HepG2 (cell line): ENCODE data around the gene GP9. TPM values are rescaled to one million over a fixed set of nuclear protein-coding genes. Genes with fewer than 3 reads are reported as not detected.

ENCODE experiments used
- polyA plus RNA-seq, 8 experiments: library from polyadenylated mRNA; depleted of rRNA in 3 of 8; stranded (reverse) in 7 of 8; unstranded in 1 of 8; fragments of >200 nt; fragmentation: Illumina TruSeq in 4 of 8; extraction: Trizol in 4 of 8; gene quantifications; 2 replicates each; pipeline versions ENCODE4 v1.2.1 to v1.2.3, GENCODE V29; 2011 to 2016; ENCODE audit warnings: low read depth in 4 of 8, missing spikeins in 1 of 8, mixed read lengths in 1 of 8; ENCODE audit not compliant: insufficient read depth in 1 of 8
- total RNA-seq, 5 experiments: library from RNA; depleted of rRNA; stranded (reverse); fragments of >200 nt; fragmentation: Illumina TruSeq; extraction: Trizol; gene quantifications; 2 replicates each; pipeline ENCODE4 v1.2.3, GENCODE V29; 2016; ENCODE audit warnings: low read depth in 1 of 5

The GP9 gene
- total and polyA plus RNA-seq, 2 of the 13 experiments (the other 11 are each of a cell fraction or from before 2014, with no cell fraction given), result not detected

Other genes starting within 250 kb of the GP9 start
- 37.3 and 38.2 TPM in 2 replicates for gene ACAD9, start 181.2 kb upstream of the GP9 start, total RNA-seq (2016; rRNA removed; fragmentation: Illumina TruSeq; extraction: Trizol)
- 15.3 and 16.7 TPM in 2 replicates for gene ACAD9, start 181.2 kb upstream of the GP9 start, polyA plus RNA-seq (2011; rRNA removed)
- 0.45 and 0.46 TPM in 2 replicates for gene CFAP92, start 66.7 kb upstream of the GP9 start, total RNA-seq (2016; rRNA removed; fragmentation: Illumina TruSeq; extraction: Trizol)
- 0.18 and 0.20 TPM in 2 replicates for gene CFAP92, start 66.7 kb upstream of the GP9 start, polyA plus RNA-seq (2011; rRNA removed)
- not detected in 2 replicates for gene EFCC1, start 59.5 kb upstream of the GP9 start, total RNA-seq (2016; rRNA removed; fragmentation: Illumina TruSeq; extraction: Trizol)
- gene EFCC1, start 59.5 kb upstream of the GP9 start, polyA plus RNA-seq (2011; rRNA removed), result 0.03 TPM in 1 of 2 replicates, not detected in the other
- 10.2 and 11.8 TPM in 2 replicates for gene RAB43, start 61.0 kb downstream of the GP9 start, total RNA-seq (2016; rRNA removed; fragmentation: Illumina TruSeq; extraction: Trizol)
- gene RAB43, start 61.0 kb downstream of the GP9 start, polyA plus RNA-seq (2011; rRNA removed), result 18.4 and 23.4 TPM in 2 replicates
- 39.1 and 59.0 TPM in 2 replicates for gene ISY1, start 100.3 kb downstream of the GP9 start, total RNA-seq (2016; rRNA removed; fragmentation: Illumina TruSeq; extraction: Trizol)
- 16.9 and 21.0 TPM in 2 replicates for gene ISY1, start 100.3 kb downstream of the GP9 start, polyA plus RNA-seq (2011; rRNA removed)
- 354 and 539 TPM in 2 replicates for gene CNBP, start 123.1 kb downstream of the GP9 start, total RNA-seq (2016; rRNA removed; fragmentation: Illumina TruSeq; extraction: Trizol)
- gene CNBP, start 123.1 kb downstream of the GP9 start, polyA plus RNA-seq (2011; rRNA removed), result 255 and 282 TPM in 2 replicates
- 166 and 201 TPM in 2 replicates for gene COPG1, start 188.8 kb downstream of the GP9 start, total RNA-seq (2016; rRNA removed; fragmentation: Illumina TruSeq; extraction: Trizol)
- 96.0 and 98.6 TPM in 2 replicates for gene COPG1, start 188.8 kb downstream of the GP9 start, polyA plus RNA-seq (2011; rRNA removed)
- gene HMCES, start 218.1 kb downstream of the GP9 start, total RNA-seq (2016; rRNA removed; fragmentation: Illumina TruSeq; extraction: Trizol), result 37.5 and 52.4 TPM in 2 replicates
- gene HMCES, start 218.1 kb downstream of the GP9 start, polyA plus RNA-seq (2011; rRNA removed), result 16.1 and 20.1 TPM in 2 replicates